Measurements from ENCODE around the gene CPOX. TPM values are rescaled to one million over a fixed set of nuclear protein-coding genes. Genes with fewer than 3 reads are reported as not detected.

CPOX gene
- total RNA-seq, 4 donors from 2014 or later: 9.8 to 25.6 (median 15.1) TPM

GRCh38 chr3:98568402-98568801 is 25.0 kb downstream of the CPOX start:
- no peak for TF ChIP-seq CTCF (IDR thresholded peaks at IDR 0.05 in 4 of 5, conservative IDR thresholded peaks at IDR 0.05 in 1 of 5)
- no peak for TF ChIP-seq POLR2A (IDR thresholded peaks at IDR 0.05)
- Histone ChIP-seq H3K27me3 (no peaks in the 10 kb centered on the region), H3K27ac (no peak overlapping the region), H3K36me3 (no peaks in the 10 kb centered on the region), H3K4me1 (no peaks in the 10 kb centered on the region), H3K4me3 (no peak overlapping the region), H3K9me3 (no peaks in the 10 kb centered on the region)
- intact Hi-C loops (cut with DNase I; ENCODE audit: low total_unique reads) (no loop called here), in situ Hi-C loops (cut with MboI; ENCODE audit: low sequenced_read_pairs in 4 of 4) (no loop called here)
- ATAC-seq: no peak
- DNase-seq: no peak

GRCh38 chr3:98567666-98568270 is 25.6 kb downstream of the CPOX start:
- Histone ChIP-seq H3K4me3 (no peak overlapping the region), H3K27ac (no peak overlapping the region), H3K4me1 (no peaks in the 10 kb centered on the region), H3K36me3 (no peaks in the 10 kb centered on the region), H3K27me3 (no peaks in the 10 kb centered on the region), H3K9me3 (no peaks in the 10 kb centered on the region)
- in situ Hi-C loops (cut with MboI; ENCODE audit: low sequenced_read_pairs in 4 of 4): no loop called here
- TF ChIP-seq POLR2A (IDR thresholded peaks at IDR 0.05): no peak
- TF ChIP-seq CTCF (IDR thresholded peaks at IDR 0.05 in 4 of 5, conservative IDR thresholded peaks at IDR 0.05 in 1 of 5): no peak
- DNase-seq: no peak
- intact Hi-C loops (cut with DNase I; ENCODE audit: low total_unique reads): no loop called here
- no peak for ATAC-seq

- Histone ChIP-seq H3K4me3 (no peak overlapping the region), H3K27me3 (no peaks in the 10 kb centered on the region), H3K4me1 (no peaks in the 10 kb centered on the region), H3K27ac (no peak overlapping the region), H3K9me3 (no peaks in the 10 kb centered on the region), H3K36me3 (no peaks in the 10 kb centered on the region)
- ATAC-seq: no peak
- no peak for TF ChIP-seq POLR2A (IDR thresholded peaks at IDR 0.05)
- TF ChIP-seq CTCF (IDR thresholded peaks at IDR 0.05 in 4 of 5, conservative IDR thresholded peaks at IDR 0.05 in 1 of 5): no peak
- in situ Hi-C loops (cut with MboI; ENCODE audit: low sequenced_read_pairs in 4 of 4) (no loop called here), intact Hi-C loops (cut with DNase I; ENCODE audit: low total_unique reads) (no loop called here)
- no peak for DNase-seq
These were observed 27.6 kb downstream of the CPOX start for GRCh38 chr3:98565843-98566242.

GRCh38 chr3:98565237-98565643 is 28.2 kb downstream of the CPOX start:
- Histone ChIP-seq H3K4me1 (no peaks in the 10 kb centered on the region), H3K9me3 (no peaks in the 10 kb centered on the region), H3K4me3 (no peak overlapping the region), H3K36me3 (no peaks in the 10 kb centered on the region), H3K27ac (no peak overlapping the region), H3K27me3 (no peaks in the 10 kb centered on the region)
- in situ Hi-C loops (cut with MboI; ENCODE audit: low sequenced_read_pairs in 4 of 4): no loop called here
- ATAC-seq (no peak), DNase-seq (no peak)
- intact Hi-C loops (cut with DNase I; ENCODE audit: low total_unique reads): no loop called here
- no peak for TF ChIP-seq POLR2A (IDR thresholded peaks at IDR 0.05)
- TF ChIP-seq CTCF (IDR thresholded peaks at IDR 0.05 in 4 of 5, conservative IDR thresholded peaks at IDR 0.05 in 1 of 5): no peak

Data from gastrocnemius medialis (tissue), 4 donors.